ENCODE results near the gene KCNJ10. TPM values are rescaled to one million over a fixed set of nuclear protein-coding genes. Genes with fewer than 3 reads are reported as not detected.

Gene KCNJ10
- total RNA-seq, 1 experiment from 2014 or later: 1.4 TPM

- TF ChIP-seq AFF4 (CRISPR knock-in tag; IDR thresholded peaks at IDR 0.05; ENCODE audit: borderline replicate concordance) (no peak), ZNF425 (CRISPR knock-in tag; conservative IDR thresholded peaks at IDR 0.05) (no peak), ZNF263 (CRISPR knock-in tag; IDR thresholded peaks at IDR 0.05; ENCODE audit: low read depth) (no peak), RORB (CRISPR knock-in tag; IDR thresholded peaks at IDR 0.05) (no peak), EMX1 (CRISPR knock-in tag; IDR thresholded peaks at IDR 0.05) (no peak), FOXJ3 (CRISPR knock-in tag; IDR thresholded peaks at IDR 0.05; ENCODE audit: borderline replicate concordance) (no peak), E2F1 (CRISPR knock-in tag; IDR thresholded peaks at IDR 0.05) (no peak), ZNF232 (CRISPR knock-in tag; IDR thresholded peaks at IDR 0.05) (no peak), NR3C1 (CRISPR knock-in tag; conservative IDR thresholded peaks at IDR 0.05; ENCODE audit: low read depth) (no peak), KAT7 (CRISPR knock-in tag; IDR thresholded peaks at IDR 0.05; ENCODE audit: borderline replicate concordance) (no peak)
Measured at GRCh38 chr1:159964144-159964543, 105.8 kb downstream of the KCNJ10 start (continued).

- no peak for DNase-seq (ENCODE audit: low spot score)
- Mint-ChIP-seq H3K27me3 (ENCODE audit: low read depth) (peaks cover 2% of the 10 kb centered on the region), H3K4me3 (no peak overlapping the region), H3K9me3 (no peaks in the 10 kb centered on the region), H3K36me3 (no peaks in the 10 kb centered on the region), H3K27ac (no peak overlapping the region), H3K4me1 (peaks cover 11% of the 10 kb centered on the region)
- ChIA-PET CTCF (no interaction called here), POLR2A (no interaction called here)
- ATAC-seq: no peak
- TF ChIP-seq ZMAT4 (CRISPR knock-in tag; IDR thresholded peaks at IDR 0.05) (no peak), ZNF219 (CRISPR knock-in tag; IDR thresholded peaks at IDR 0.05; ENCODE audit: borderline replicate concordance) (no peak)
Measured at GRCh38 chr1:159962176-159962575, 107.8 kb downstream of the KCNJ10 start.

GRCh38 chr1:159961636-159962035 is 108.3 kb downstream of the KCNJ10 start:
- H3K36me3 Mint-ChIP-seq: no peaks in the 10 kb centered on the region
- peaks cover 2% of the 10 kb centered on the region for H3K27me3 Mint-ChIP-seq (ENCODE audit: low read depth)
- no peak overlapping the region for H3K4me3 Mint-ChIP-seq
- H3K9me3 Mint-ChIP-seq: no peaks in the 10 kb centered on the region
- ChIA-PET CTCF (no interaction called here), POLR2A (no interaction called here)
- DNase-seq (ENCODE audit: low spot score) (no peak), ATAC-seq (no peak)
- H3K4me1 Mint-ChIP-seq: peaks cover 11% of the 10 kb centered on the region
- no peak overlapping the region for H3K27ac Mint-ChIP-seq
- TF ChIP-seq CBFB (CRISPR knock-in tag; IDR thresholded peaks at IDR 0.05; ENCODE audit: low read depth): no peak
- TF ChIP-seq RELA (CRISPR knock-in tag; IDR thresholded peaks at IDR 0.05; ENCODE audit: borderline replicate concordance): no peak
- no peak for TF ChIP-seq TP53 (CRISPR knock-in tag; IDR thresholded peaks at IDR 0.05)
- TF ChIP-seq SMAD3 (CRISPR knock-in tag; IDR thresholded peaks at IDR 0.05; ENCODE audit: borderline replicate concordance): no peak
- no peak for TF ChIP-seq RORB (CRISPR knock-in tag; IDR thresholded peaks at IDR 0.05)
- TF ChIP-seq OVOL2 (CRISPR knock-in tag; IDR thresholded peaks at IDR 0.05; ENCODE audit: borderline replicate concordance): no peak
- no peak for TF ChIP-seq ARID4B (CRISPR knock-in tag; IDR thresholded peaks at IDR 0.05; ENCODE audit: borderline replicate concordance)
- TF ChIP-seq ZNF281 (CRISPR knock-in tag; IDR thresholded peaks at IDR 0.05): no peak

All from WTC11 (cell line).